Glutamatergic neuron (in vitro differentiated cells): Measurements from ENCODE around the gene DMXL2. TPM values are rescaled to one million over a fixed set of nuclear protein-coding genes. Genes with fewer than 3 reads are reported as not detected.

Source experiments
- DNase-seq: peaks from one replicate; pipeline ENCODE4 v3.0.0; 2022
- H3K27ac Mint-ChIP-seq: one replicate; pipeline ENCODE4 v1.8.0; 2020; ENCODE audit warnings: mild to moderate bottlenecking, mixed read lengths, inconsistent platforms; ENCODE audit not compliant: unreplicated experiment
- H3K27me3 Mint-ChIP-seq: one replicate; pipeline ENCODE4 v1.8.0; 2020; ENCODE audit warnings: mild to moderate bottlenecking, moderate library complexity, mixed read lengths, inconsistent platforms; ENCODE audit not compliant: unreplicated experiment
- H3K36me3 Mint-ChIP-seq: one replicate; pipeline ENCODE4 v1.8.0; 2020; ENCODE audit warnings: mild to moderate bottlenecking, mixed read lengths, inconsistent platforms; ENCODE audit not compliant: unreplicated experiment
- H3K4me1 Mint-ChIP-seq: one replicate; pipeline ENCODE4 v1.8.0; 2020; ENCODE audit warnings: mild to moderate bottlenecking, low read depth, mixed read lengths, inconsistent platforms; ENCODE audit not compliant: unreplicated experiment
- H3K4me3 Mint-ChIP-seq: one replicate; pipeline ENCODE4 v1.8.0; 2020; ENCODE audit warnings: mild to moderate bottlenecking, mixed read lengths, inconsistent platforms; ENCODE audit not compliant: unreplicated experiment
- H3K9me3 Mint-ChIP-seq: one replicate; pipeline ENCODE4 v1.8.0; 2020; ENCODE audit warnings: mild to moderate bottlenecking, moderate library complexity, mixed read lengths, inconsistent platforms; ENCODE audit not compliant: unreplicated experiment
- CTCF ChIP-seq: fragments of 200-600 bp; sonication (generic); IDR thresholded peaks from one replicate; pipeline ENCODE4 v1.5.0; 2021; ENCODE audit not compliant: partially characterized antibody, unreplicated experiment
- total RNA-seq: library from RNA; stranded (reverse); fragmentation: NEBNext Ultra II Directional; extraction: Animal tissue kit (Norgen Biotek cat#: 25700); gene quantifications from one replicate; pipeline ENCODE4 v1.2.1, GENCODE V29; 2021; ENCODE audit not compliant: unreplicated experiment

The DMXL2 gene
- total RNA-seq, 1 donor from 2014 or later, result 48.2 TPM

- no peak for DNase-seq
- TF ChIP-seq CTCF, result no peak
- no peaks in the 10 kb centered on the region for H3K9me3 Mint-ChIP-seq
Measured at GRCh38 chr15:51492528-51492927, 130.0 kb downstream of the DMXL2 start.

DNA sequence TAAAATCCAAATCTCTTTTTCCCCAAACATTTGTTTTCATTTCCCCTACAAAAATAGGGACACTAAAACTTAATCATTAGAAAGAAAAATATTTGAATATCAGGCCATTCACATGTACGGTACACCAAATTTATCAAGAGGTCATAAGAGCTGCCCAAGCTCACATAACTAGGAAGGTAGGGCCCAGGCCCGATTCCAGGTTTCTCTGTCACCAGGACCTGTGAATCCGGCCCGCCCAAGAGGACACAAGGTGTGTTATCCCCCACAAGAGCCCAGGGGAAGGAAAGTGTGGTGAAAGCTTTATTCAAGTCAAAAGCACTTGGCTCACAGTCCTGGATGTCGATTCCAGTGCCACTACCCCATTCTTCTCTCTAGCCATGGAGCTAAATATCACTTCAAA is 130.6 kb downstream of the DMXL2 start:
- H3K4me3 Mint-ChIP-seq, result no peak overlapping the region
- H3K36me3 Mint-ChIP-seq, result peaks cover 8% of the 10 kb centered on the region
- DNase-seq, result no peak
- no peak for TF ChIP-seq CTCF
- H3K27me3 Mint-ChIP-seq, result no peaks in the 10 kb centered on the region
- H3K27ac Mint-ChIP-seq, result no peak overlapping the region
- H3K9me3 Mint-ChIP-seq, result no peaks in the 10 kb centered on the region
- H3K4me1 Mint-ChIP-seq, result peaks cover 3% of the 10 kb centered on the region

More at GRCh38 chr15:51492528-51492927, 130.0 kb downstream of the DMXL2 start:
- H3K27me3 Mint-ChIP-seq, result no peaks in the 10 kb centered on the region
- no peak overlapping the region for H3K27ac Mint-ChIP-seq
- H3K36me3 Mint-ChIP-seq, result peaks cover 7% of the 10 kb centered on the region
- H3K4me3 Mint-ChIP-seq, result no peak overlapping the region
- peaks cover 3% of the 10 kb centered on the region for H3K4me1 Mint-ChIP-seq

DNA sequence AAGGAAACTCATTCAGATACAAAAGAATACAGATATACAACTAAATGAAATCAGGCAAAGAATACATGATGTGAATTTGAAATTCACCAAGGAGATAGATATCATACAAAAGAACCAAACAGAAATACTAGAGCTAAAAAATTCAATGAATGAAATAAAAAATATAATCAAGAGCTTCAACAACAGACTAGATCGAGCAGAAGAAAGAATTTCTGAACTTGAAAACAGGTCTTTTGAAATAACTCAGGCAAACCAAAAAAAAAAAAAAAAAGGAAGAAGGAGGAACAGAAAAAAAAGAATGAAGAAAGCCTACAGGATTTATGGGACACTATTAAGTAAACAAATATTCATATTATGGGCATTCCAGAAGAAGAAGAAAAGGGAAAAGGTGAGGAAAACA is 137.8 kb downstream of the DMXL2 start:
- no peaks in the 10 kb centered on the region for H3K4me1 Mint-ChIP-seq
- TF ChIP-seq CTCF, result no peak
- peaks cover 2% of the 10 kb centered on the region for H3K27me3 Mint-ChIP-seq
- H3K9me3 Mint-ChIP-seq, result peaks cover 14% of the 10 kb centered on the region
- no peak for DNase-seq
- no peak overlapping the region for H3K27ac Mint-ChIP-seq
- H3K36me3 Mint-ChIP-seq, result peaks cover 47% of the 10 kb centered on the region
- no peak overlapping the region for H3K4me3 Mint-ChIP-seq

DNA sequence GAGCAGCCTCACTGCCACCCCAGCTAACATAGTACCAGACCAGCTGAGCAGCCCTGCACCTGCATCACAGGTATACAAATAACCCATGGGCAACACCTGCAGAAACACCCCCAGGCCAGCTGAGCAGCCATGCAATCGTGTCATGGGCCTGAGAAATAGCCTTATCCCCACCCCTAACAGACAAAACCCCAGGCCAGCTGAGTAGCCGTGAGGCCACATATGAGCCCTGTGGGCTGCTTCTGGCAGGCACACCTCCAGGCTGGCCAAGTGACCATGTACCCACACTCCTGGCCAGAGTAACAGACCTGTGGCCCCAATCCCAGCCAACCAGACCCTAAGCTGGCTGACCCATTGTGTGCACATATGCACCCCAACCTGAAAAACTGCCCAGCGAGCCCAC is 138.6 kb downstream of the DMXL2 start:
- Mint-ChIP-seq H3K9me3 (peaks cover 14% of the 10 kb centered on the region), H3K36me3 (peaks cover 47% of the 10 kb centered on the region), H3K4me3 (no peak overlapping the region), H3K4me1 (no peaks in the 10 kb centered on the region), H3K27me3 (peaks cover 2% of the 10 kb centered on the region), H3K27ac (no peak overlapping the region)
- TF ChIP-seq CTCF, result no peak
- no peak for DNase-seq

GRCh38 chr15:51483520-51483919 is 139.1 kb downstream of the DMXL2 start:
- peaks cover 2% of the 10 kb centered on the region for H3K27me3 Mint-ChIP-seq
- H3K4me1 Mint-ChIP-seq, result no peaks in the 10 kb centered on the region
- H3K27ac Mint-ChIP-seq, result no peak overlapping the region
- H3K36me3 Mint-ChIP-seq, result peaks cover 44% of the 10 kb centered on the region
- H3K9me3 Mint-ChIP-seq, result peaks cover 14% of the 10 kb centered on the region
- TF ChIP-seq CTCF, result no peak
- no peak for DNase-seq
- H3K4me3 Mint-ChIP-seq, result no peak overlapping the region
